DMS 273 (cell line): Measurements from ENCODE around the gene MGMT.

Experiments used
- DNase-seq: peaks from one replicate; lab custom pipeline; 2025; ENCODE audit not compliant: unreplicated experiment; lab: John Stamatoyannopoulos, UW

Gene MGMT

DNA sequence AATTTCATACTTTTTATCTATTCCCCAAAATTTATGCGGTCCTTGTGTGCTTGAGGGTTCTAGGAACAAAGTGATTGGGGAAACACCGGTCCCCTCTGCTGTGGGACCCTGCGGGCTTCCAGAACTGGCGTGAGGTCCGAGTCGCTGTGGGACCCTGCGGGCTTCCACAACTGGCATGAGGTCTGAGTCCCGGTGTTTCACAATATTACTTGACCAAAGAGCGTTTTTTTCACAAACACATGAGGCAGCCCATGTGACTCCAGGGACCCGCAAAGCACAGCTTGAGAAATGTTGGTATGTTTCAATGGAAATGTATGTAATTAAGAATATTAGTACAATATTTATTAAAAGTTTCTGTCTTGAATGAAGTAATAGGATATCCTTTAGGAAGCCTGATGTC is 212.2 kb downstream of the MGMT start:
- no peak for DNase-seq

DNA sequence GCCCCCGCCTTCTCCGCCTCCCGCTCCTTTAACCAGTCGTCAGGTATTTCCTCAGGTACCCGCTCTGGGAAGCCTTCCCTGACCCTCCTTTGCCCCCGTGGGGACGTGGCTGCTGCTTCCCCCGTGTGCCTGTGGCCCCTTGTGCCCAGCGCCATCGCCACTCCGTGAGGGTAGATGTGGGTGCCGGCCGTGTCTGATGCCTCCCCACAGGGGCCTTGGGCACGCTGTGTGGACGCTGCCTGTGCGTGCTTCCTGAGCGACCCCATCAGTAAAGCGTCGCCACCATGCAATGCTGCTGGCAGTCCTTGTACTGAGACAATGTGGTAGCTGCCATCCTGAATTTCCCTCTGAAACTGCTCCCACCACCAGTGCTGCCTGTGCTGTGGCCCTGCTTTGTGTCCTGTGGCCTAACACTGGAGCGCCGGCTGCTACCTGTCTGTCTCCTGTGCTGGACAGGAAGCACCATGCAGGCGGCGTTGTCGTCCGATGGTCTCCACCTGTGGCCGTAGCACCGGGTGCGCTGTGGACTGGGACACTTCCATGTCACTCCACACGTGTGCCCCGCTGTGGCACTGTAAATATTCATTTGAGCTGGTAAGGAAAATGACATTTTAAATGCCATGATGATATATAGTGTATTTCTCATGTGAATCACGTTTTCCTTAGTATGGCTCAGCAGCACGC is 213.8 kb downstream of the MGMT start:
- no peak for DNase-seq

DNA sequence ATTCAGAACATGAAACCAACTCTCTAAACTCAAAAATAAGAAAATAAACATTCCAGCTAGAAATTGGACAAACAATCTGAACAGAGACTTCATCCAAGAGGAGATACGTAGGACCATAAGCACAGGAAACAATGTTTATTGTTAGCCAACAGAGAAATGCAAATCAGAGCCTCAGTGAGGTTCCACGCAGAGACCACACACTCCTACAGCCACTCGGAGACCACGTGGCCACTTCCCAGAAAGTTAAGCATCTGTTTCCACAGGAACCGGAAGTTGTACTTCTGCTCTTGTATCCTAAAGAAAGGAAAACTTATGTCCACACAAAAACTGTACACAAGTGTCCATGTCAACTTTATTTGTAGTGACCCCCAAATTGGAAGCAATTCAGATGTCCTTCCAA is 214.8 kb downstream of the MGMT start:
- DNase-seq = no peak

DNA sequence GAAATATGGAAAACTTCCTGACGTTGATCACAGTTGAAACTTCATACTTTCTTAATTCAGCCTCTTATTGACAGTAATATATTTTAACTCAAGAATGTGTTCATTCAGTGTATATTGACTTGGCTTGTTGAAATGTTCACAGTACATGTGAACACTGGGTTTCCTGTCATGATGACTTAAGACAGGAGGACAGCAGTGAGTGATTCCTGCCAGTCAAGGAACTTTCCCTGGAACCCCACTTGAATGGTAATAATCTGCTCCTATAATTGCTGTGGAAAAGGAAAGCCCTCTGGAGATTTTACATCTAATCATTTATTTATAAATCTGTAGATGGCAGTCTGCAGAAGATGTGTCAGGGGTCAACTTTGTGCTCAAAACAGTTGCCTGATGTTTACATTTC is 216.5 kb downstream of the MGMT start:
- no peak for DNase-seq

DNA sequence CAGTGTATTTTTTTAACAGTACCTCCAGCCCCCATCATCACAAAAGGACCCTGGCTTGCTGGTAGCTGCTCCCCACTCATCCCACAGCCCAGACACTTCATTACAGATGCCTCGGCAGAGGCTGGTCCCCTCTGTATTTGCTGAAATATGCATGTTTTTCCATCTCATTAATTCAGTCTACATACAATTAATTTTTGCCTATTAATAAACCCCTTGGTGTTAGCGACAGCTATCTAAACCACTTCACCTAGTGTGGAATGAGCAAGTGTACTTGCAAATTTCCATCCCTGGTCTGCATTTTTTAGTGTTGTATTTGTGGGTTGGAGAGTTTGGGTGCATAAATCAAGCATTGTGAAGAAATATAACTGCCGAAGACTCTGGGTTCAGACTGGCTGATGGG is 216.9 kb downstream of the MGMT start:
- no peak for DNase-seq

DNA sequence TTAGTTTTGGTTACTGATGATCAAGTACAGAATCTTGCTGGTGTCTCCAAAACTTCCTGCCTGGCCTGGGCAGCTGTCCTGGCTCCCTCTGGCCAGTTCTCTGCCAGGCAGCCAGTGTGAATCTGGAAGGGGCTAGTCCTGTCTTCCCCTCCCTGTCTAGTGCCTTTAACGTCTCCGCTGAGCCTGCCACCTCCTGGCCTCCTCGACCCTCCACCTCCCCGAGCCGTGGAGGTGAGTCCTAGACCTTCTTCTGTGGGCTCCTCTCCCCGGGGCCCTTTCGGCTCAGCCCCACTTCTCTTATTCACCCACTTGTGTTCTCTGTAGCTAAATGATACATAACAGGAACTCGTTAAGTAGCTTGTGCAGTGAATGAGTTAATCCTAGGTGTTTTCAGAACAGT is 218.2 kb downstream of the MGMT start:
- DNase-seq = no peak

DNA sequence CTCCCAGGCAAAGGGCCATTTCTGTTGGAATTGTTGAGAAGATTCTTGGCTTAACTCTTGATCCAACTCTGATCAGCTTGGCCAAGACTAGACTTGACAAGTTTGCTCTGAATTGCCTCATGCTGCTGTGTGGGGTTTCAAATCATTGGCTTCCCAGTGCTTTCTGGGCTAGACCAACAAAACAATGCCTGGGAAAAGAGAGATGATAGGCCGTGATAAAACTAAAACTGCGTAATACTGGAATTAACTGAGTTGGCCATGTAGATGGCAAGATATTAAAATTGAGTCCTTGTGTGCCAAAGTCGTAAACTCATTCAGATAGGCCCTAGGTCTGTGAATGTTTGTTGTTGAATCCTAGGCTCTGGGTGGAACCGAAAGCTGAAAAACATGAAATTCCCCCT is 222.6 kb downstream of the MGMT start:
- DNase-seq = no peak

DNA sequence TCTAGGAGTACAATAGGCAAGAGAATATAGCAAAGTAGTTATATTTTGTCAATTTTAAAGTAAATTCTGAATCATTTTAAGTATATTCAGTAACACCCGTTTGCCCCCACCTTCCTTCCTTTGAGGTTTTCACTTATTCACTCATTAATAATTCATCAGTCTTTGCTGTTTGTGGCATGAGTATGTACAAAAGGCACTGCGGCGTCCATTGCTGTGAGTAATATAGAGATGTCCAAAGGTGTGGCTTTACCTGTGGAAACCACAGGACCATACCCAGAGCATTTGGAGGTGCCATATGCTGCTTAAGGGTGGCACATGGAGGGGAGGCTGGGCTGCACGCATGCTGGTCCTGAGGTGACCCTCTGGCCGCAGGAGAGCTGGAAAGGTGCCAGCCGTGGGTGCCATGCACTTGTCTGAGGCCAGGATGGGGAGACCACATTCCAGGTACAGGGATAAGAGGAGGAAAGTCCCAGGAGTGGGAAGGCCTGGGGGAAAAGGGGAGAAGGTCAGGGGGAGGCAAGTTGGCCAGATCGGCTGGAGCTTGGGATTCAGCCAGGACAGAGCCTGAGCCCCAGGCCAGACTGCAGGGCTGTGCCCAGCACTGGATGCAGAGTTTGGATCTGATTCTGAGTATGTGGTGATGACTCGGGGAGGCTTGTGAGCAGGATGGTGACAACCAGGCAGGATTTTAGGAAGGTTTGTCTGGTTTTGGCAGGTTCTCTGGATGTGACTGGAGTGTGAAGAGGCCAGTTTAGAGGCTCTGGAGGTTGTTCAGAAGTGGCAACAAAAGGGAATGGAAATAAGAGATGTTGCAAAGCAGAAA is 223.4 kb downstream of the MGMT start:
- no peak for DNase-seq

DNA sequence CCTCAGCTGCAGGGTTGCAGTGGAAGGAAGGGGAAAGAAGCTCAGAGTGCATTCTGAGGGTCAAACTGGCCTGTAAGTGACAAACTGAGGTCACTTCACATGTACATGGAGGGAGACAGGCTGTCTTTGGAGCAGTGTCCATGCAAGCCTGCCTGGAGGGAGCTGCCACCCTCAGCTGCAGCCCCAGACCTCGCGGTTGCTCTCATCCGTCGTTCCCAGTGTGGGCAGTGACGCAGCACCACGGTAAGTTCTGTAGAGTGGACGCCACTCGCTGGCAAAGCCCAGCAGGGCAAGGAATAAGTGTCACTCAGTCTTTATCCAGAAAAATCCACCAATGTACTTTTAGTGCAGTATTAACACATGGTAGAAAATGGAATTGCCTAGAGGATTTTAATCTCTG is 225.7 kb downstream of the MGMT start:
- DNase-seq = no peak

DNA sequence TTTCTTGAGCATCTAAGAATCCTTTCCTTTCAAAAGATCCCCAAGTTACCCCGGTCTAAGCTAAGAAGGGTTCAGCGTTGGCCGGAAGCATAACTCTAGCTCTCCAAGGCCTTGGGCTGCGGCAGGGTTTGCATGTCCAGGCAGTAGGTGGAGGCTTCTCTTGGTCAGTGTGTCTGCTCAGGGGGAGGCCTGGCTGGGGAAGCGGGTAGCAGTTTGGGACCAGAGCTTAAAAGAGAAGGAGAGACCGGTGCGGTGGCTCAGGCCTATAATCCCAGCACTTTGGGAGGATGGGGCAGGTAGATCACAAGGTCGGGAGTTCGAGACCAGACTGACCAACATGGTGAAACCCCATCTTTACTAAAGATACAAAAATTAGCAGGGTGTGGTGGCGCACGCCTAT is 226.3 kb downstream of the MGMT start:
- DNase-seq = no peak

DNA sequence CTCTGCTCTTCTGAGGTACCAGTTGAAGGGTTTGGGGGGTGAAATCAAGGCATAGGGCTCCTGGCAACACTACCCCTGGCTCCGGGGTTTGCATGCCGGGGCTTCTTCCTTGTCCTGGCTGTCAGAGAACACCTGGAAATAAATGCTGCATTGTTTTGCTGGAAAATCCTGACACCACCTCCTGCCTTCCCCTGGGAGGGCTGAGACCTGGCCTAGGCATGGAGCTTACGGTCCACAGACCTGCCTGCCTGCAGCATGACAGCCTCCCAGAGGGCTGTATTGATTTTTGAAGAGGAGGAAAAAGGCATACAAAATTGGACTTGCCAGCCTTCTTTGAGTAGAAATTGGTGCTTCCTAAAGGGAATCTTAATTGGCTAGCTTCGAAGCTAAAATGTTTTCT is 227.1 kb downstream of the MGMT start:
- no peak for DNase-seq

DNA sequence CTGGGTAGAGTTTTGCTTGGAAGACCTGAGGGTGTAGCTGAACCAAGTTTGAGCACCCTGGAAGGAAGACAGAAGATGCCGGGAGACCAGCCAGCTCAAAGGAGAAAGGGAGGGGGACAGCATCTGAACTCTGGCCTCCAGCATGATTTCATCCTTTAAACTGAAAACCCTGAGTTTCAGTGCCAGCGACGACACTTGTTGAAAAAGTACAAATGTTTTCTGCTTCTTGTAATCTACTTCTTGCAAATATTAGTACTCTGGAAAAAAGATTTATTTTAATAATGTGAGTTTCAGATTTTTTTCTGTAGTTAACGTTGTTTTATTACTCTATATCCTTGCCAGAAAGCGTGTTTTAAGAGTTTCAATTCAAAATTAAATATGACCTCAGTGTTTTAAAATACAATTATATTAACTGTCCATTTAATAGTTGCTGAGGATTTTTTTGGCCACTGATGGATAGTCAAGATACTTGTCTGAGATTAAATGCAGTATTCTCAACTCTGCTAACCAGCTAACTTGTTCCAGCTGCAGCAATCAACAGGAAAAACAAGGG is 227.7 kb downstream of the MGMT start:
- no peak for DNase-seq

DNA sequence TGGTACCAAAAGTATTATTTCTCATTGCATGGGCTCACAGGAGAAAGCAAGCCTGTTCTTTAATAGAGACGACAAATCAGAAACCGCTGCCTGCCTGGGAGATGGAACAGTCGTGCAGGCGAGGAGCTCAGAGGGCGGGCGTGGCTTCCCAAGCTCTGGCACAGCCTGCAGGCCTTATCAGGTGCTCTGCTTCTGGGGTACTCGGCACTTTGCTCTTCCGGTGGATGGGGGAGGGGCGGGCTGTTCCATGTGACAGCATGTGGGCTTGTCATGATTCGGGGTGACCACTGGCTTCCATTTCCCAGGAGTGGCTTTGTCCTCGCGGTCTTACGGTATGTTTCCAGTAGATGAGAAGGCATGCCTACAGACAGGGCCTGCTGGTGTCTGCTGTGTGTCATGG is 228.6 kb downstream of the MGMT start:
- no peak for DNase-seq

DNA sequence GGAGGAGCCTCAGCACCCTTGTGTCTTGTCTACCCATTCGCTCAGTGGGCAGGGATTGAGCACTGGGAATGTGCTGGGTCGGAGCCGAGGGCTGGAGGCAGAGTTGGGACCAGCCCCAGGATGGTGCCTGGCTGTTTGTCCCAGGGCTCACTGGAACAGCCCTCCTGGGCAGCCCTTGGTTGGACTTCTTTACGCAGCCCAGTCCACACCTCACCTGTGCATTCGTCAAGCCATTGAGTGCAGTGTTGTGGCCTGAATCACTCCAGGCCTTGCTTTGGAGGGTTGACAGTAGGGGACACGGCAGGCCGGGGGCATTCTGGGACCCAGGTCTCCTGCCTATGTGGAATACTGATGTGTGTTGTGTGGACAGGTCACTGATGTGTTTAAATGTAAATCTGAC is 229.6 kb downstream of the MGMT start:
- no peak for DNase-seq

DNA sequence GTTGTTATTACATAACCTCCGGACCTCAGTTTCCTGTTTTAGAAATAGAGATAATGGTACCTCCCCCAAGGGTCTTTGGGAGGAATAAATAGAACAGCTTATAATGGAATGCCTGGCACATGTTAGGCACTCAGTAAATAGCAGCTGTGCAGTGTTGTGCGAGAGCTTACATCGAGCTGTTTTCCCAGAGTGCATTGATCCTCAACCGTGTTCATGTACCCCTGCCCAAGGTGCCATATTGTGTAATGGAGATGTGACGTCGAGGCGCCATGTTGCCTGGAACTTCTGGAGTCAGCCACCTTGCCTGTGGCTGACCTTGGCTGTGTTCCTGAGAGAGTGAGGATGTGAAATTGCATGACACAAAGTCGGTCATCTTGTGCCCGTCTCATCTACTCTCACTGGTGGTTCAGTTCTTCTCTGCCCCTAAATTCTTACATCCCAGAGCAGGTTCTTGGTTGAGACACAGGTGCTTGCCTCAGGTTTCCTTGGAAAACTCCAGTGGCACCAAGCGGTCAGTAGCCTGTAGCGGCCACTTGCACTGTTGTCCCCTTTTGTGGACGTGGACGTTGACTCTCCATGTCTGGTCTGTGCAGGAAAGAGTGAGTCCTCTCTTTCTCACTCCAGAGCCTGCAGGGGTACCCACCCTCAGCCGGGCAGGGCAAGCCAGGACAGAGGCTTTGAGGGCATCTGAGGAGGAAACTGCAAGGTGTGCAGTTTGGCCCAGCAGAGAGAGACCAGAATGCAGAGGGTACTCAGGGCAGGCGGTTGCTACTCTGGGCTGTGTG is 230.6 kb downstream of the MGMT start:
- no peak for DNase-seq

DNA sequence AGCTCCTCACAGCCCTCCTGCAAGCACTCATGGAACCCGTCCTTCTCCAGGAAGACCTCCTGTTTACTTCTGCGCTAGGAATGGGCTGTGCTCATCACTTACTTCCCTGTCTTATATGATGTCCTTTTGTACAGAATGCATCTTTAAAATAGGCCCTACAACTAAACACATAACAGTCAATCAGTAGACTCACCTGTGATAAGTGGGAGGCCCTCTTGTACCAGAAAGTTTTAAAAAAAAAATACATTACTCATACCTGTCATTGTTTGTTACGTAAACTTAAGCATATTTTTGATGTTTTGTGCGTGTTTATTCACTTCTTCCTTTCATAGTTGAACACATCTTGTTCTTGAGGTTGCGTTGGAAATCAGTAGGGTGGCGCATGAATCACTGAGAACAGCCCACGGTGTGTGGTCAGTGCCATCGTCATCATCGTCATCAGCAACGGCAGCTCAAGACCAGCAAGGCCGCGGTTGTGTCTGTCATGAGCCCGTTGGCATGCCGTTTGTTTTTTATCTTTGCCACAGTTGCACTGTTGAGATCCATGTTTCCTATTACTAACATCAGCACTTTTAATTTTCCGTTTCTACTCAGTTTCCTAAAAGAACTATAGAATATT is 232.8 kb downstream of the MGMT start:
- no peak for DNase-seq

DNA sequence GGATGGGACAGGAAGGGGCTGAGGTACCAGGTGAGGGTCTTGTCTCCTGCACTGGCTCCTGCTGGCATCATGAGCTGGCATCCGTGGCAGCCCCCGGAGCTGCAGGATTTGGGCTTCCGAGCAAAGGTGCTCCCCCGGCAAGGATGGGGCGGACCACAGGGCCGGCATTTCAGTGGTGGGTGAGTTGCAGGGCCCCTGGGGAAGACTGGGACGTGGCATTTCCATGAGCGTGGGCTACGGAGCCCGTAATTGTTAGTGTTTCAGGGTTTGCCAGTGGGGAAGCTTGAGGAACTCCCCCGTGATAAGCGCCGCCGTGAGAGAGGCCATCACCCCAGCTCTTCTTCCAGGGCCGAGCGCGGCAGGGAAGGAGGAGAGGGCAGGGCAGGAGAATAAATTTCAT is 235.6 kb downstream of the MGMT start:
- DNase-seq = no peak

DNA sequence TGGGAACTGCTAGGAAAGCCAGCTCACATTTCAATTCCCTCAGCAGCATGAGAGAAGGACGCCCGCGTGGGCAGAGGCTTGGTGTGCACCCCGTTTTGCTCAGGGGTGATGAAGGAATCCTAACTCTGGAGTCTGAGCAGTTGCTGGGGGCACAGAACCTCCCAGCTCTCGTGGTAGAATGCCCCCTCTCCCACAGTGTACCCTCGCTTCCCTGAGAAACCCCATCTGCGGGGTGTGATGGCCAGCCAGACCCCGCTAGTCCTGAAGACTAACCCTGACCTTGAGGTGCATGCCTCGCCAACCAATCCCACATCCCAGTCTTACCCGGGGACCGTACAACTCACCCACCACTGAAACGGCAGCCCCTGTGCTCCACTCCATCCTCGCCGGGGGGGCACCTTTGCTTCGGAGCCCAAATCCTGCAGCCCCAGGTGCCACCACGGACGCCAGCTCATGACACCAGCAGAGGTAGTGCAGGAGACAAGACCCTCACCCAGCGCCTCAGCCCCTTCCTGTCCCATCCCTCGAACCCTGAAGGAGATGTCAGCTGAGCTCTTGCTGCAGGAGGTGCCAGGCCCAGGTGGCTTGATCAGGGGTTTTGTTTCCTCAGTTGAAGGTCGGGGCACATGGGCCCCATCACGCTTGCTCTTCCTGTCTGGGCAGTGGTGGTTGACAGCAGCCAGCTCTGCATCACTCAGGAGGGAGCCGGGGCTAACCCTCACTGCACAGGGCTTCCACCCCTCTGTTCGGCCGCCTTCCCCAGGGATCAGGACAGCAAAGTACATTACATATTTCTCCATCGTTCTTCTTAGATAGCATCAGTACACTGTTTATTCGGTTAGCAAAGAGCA is 236.5 kb downstream of the MGMT start:
- DNase-seq = no peak

DNA sequence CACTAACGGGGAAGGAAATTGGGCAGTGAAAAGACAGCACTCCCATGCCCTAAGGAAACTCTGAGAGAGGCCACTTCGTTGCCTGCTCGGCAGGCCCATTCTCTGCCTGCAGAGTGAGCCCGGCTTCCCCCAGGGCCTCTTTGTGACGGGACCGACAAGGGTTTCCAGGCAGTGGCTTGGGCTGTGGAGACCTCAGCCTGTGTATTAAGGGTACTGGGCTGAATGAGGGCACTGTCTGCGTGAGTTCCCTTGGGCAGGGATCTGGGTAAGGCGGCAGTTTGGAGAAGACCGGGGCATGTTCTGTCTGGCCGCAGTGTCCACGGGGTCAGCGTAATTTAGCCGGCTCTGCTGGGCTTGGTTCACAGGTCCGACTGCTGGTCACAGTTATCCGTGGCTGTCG is 237.2 kb downstream of the MGMT start:
- DNase-seq = no peak

DNA sequence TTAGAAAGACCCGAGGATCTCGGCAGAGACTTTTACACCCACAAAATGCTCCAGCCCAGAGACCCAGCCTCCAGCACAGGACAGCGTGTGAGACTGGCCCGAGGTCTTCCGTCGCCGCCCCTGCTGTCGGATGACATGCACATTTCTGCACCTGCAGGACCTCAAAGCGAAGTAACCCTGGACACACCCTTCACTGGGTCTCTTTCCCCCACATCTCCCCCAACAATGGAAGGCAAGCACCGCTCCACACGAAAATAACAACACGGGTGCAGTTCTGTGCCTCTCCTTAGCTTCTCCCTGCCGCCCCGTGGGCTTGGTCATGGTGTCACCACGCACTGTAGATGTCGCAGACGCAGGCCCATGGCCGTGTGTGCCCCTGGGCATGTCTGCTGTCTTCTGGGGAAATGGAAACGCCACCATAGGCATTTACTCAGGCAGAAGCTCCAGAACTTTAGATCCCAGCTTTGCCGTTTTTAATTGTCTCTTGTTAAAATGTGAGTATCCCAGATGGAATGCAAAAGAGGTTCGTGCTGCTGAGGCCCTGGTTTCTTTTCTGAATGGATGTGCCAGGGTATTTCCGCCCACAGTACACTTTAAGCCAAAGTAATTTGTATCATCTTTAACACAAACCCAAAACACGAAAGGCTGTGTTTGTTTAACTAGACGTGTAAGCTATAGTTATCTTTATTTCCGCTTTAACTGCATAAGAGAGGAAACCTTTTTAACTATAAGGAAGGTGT is 237.9 kb downstream of the MGMT start:
- DNase-seq = no peak
